ENCODE results near the gene HOXA10.

DNA sequence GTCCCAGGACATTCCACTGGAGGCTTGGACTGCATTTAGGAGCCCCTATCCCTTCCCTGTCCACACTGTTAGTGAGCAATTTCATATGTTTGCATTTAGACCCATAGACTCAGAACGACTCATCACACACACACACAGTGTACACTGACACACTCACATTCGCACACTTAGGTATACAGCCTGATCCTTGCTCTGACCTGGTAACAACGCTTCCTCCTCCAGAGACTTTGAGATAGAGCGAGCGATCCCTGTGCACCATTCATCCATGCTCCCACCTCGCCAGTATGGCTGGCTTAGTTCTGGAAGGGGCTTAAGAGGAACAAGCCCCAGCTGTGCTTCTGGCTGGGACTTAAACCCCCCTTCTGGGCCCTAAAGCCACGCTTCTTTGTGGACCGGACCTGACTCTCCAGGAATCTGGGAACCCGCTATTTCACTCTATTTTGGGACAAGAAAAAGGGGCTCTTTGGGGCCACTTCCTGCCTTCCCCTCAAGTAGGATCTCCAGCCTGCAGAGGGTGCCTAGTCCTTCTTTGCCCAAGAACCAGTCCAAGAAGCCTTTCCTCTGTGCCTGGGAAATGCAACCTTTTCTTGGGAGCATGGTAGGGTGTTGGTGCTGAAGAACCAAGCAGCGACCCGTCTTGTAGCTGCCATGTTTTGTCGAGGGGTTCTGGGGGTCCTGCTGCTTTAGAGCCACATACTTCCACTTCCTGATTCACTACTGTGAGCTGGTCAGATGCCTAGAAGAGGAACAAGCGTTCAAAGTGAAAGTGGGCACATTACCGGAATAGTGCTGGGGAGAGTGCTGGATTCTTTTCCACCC is 26.9 kb upstream of the HOXA10 start:
- TF ChIP-seq POLR2AphosphoS5 (IDR thresholded peaks at IDR 0.05; ENCODE audit: low read depth, low read length) (no peak), POLR2A (IDR thresholded peaks at IDR 0.05; ENCODE audit: low read depth, low read length) (no peak)

All from GM12892 (cell line).